Osteoblast (primary cell): Measurements from ENCODE around the gene EXOSC3. TPM values are rescaled to one million over a fixed set of nuclear protein-coding genes. Genes with fewer than 3 reads are reported as not detected.

Source experiments
- DNase-seq: peaks from one replicate; pipeline ENCODE4 v3.0.0; 2011; ENCODE audit warnings: low spot score, mixed read lengths; ENCODE audit not compliant: insufficient read length; ENCODE audit errors: missing footprints
- H2AFZ ChIP-seq: 2 replicates; pipeline ENCODE4 v1.6.0; 2011; ENCODE audit warnings: mild to moderate bottlenecking, low read length
- H3K27ac ChIP-seq: 2 replicates; pipeline ENCODE4 v1.5.1; 2011; ENCODE audit warnings: mild to moderate bottlenecking, low read depth, low read length, moderate library complexity
- H3K27me3 ChIP-seq: 2 replicates; pipeline ENCODE4 v1.6.0; 2012; ENCODE audit warnings: mild to moderate bottlenecking, control low read depth, inconsistent platforms, low read length, moderate library complexity; ENCODE audit not compliant: insufficient read depth
- H3K36me3 ChIP-seq: 2 replicates; pipeline ENCODE4 v1.5.1; 2011; ENCODE audit warnings: mild to moderate bottlenecking, low read length, control low read depth, moderate library complexity; ENCODE audit not compliant: insufficient read depth
- H3K4me1 ChIP-seq: 2 replicates; pipeline ENCODE4 v1.5.1; 2011; ENCODE audit warnings: mild to moderate bottlenecking, low read length, control low read depth, moderate library complexity; ENCODE audit not compliant: insufficient read depth
- H3K4me2 ChIP-seq: 2 replicates; pipeline ENCODE4 v1.6.0; 2011; ENCODE audit warnings: mild to moderate bottlenecking, low read length; ENCODE audit not compliant: insufficient read depth
- H3K4me3 ChIP-seq: fragments of 200-600 bp; sonication (generic); 3 replicates; pipeline ENCODE4 v1.5.1; 2012; ENCODE audit warnings: mild to moderate bottlenecking, low read length, inconsistent platforms; ENCODE audit not compliant: insufficient read depth
- H3K79me2 ChIP-seq: 2 replicates; pipeline ENCODE4 v1.6.0; 2012; ENCODE audit warnings: mild to moderate bottlenecking, low read length, control low read depth, inconsistent platforms; ENCODE audit not compliant: insufficient read depth
- H3K9me3 ChIP-seq: 2 replicates; pipeline ENCODE4 v1.5.1; 2011; ENCODE audit warnings: low read depth, low read length, control low read depth
- H4K20me1 ChIP-seq: 2 replicates; pipeline ENCODE4 v1.6.0; 2012; ENCODE audit warnings: mild to moderate bottlenecking, low read length, control low read depth; ENCODE audit not compliant: insufficient read depth
- total RNA-seq: library from RNA; depleted of rRNA; stranded (reverse); fragments of >200 nt; gene quantifications from 2 replicates; pipeline ENCODE4 v1.2.3, GENCODE V29; 2012
- TF ChIP-seq, protein P1 (sequence below): IDR thresholded peaks from 2 replicates; pipeline ENCODE4 v1.5.1; 2011; ENCODE audit warnings: mild to moderate bottlenecking, low read depth, low read length, moderate library complexity; ENCODE audit errors: extremely low read depth

The EXOSC3 gene
- total RNA-seq, 1 donor, result 24.6 TPM

DNA sequence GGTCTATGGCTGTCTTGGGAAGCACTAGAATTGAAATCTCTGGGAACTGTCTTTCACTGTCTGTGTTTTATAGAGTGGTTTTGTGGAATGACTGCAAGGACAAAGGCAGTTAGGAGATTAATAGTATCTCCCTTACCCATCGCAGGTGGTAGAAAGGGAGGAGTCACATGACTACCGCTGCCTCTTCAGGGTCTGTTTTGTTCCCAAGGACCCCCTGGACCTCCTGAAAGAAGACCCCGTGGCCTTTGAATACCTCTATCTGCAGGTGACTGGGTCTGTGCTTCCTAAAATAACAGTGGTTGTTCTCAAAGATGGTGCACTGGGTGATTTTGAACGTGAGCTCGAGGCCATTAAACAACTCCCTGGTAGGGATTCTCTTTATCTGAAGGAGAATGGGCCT, 54.0 kb downstream of the EXOSC3 start:
- no peaks in the 10 kb centered on the region for H3K9me3 ChIP-seq
- no peak overlapping the region for H2AFZ ChIP-seq
- no peak overlapping the region for H3K27ac ChIP-seq
- H3K36me3 ChIP-seq, result no peaks in the 10 kb centered on the region
- no peaks in the 10 kb centered on the region for H4K20me1 ChIP-seq
- H3K27me3 ChIP-seq, result peaks cover 53% of the 10 kb centered on the region
- no peak for DNase-seq
- H3K4me2 ChIP-seq, result no peak overlapping the region
- no peaks in the 10 kb centered on the region for H3K79me2 ChIP-seq
- TF ChIP-seq, protein P1, sequence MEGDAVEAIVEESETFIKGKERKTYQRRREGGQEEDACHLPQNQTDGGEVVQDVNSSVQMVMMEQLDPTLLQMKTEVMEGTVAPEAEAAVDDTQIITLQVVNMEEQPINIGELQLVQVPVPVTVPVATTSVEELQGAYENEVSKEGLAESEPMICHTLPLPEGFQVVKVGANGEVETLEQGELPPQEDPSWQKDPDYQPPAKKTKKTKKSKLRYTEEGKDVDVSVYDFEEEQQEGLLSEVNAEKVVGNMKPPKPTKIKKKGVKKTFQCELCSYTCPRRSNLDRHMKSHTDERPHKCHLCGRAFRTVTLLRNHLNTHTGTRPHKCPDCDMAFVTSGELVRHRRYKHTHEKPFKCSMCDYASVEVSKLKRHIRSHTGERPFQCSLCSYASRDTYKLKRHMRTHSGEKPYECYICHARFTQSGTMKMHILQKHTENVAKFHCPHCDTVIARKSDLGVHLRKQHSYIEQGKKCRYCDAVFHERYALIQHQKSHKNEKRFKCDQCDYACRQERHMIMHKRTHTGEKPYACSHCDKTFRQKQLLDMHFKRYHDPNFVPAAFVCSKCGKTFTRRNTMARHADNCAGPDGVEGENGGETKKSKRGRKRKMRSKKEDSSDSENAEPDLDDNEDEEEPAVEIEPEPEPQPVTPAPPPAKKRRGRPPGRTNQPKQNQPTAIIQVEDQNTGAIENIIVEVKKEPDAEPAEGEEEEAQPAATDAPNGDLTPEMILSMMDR, result no peak
- peaks cover 3% of the 10 kb centered on the region for H3K4me1 ChIP-seq
- H3K4me3 ChIP-seq, result no peak overlapping the region

DNA sequence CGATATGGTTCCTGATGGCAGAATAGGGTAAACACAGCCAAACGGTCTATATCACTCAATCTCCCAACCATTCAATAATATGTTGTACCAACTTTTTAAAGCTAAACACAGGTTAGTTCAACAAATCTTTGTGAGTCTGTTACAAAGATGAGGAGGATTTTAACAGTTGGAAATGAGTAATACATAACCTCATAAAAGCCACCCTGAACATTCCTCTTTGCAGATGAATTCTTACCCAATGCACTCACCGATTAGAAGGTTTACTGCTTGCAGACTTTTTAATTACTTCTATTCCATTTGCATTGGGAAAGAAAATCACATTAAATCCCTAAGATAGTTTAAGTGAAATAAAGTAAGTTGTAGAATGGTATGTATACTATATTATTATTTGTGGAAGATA, 54.6 kb downstream of the EXOSC3 start:
- peaks cover 51% of the 10 kb centered on the region for H3K27me3 ChIP-seq
- no peak overlapping the region for H2AFZ ChIP-seq
- no peak overlapping the region for H3K27ac ChIP-seq
- no peak overlapping the region for H3K4me3 ChIP-seq
- no peak for DNase-seq
- H3K36me3 ChIP-seq, result no peaks in the 10 kb centered on the region
- no peaks in the 10 kb centered on the region for H4K20me1 ChIP-seq
- no peaks in the 10 kb centered on the region for H3K9me3 ChIP-seq
- H3K79me2 ChIP-seq, result no peaks in the 10 kb centered on the region
- TF ChIP-seq, protein P1, result no peak
- H3K4me1 ChIP-seq, result peaks cover 3% of the 10 kb centered on the region
- no peak overlapping the region for H3K4me2 ChIP-seq

Other genes starting within 250 kb of the EXOSC3 start
- gene FBXO10, start 208.7 kb downstream of the EXOSC3 start, total RNA-seq, result 27.7 and 28.6 TPM in 2 replicates
- 69.5 and 72.4 TPM in 2 replicates for gene TOMM5, start 192.5 kb downstream of the EXOSC3 start, total RNA-seq
- not detected in 2 replicates for gene FRMPD1, start 134.1 kb downstream of the EXOSC3 start, total RNA-seq
- gene TRMT10B, start 31.3 kb downstream of the EXOSC3 start, total RNA-seq, result 2.9 and 3.3 TPM in 2 replicates
- 28.6 and 30.4 TPM in 2 replicates for gene DCAF10, start 15.7 kb upstream of the EXOSC3 start, total RNA-seq
- gene SLC25A51, start 119.1 kb upstream of the EXOSC3 start, total RNA-seq, result 114 and 119 TPM in 2 replicates